BE2C (cell line): ENCODE measurements around the gene GNAO1.

Experiments used
- DNase-seq: peaks from one replicate; pipeline ENCODE4 v3.0.0-alpha.2; 2020
- H3K27me3 ChIP-seq: fragments of 250-450 bp; sonication (Bioruptor Pico); 2 replicates; pipeline ENCODE4 v1.5.1; 2020; ENCODE audit warnings: mild to moderate bottlenecking
- H3K36me3 ChIP-seq: fragments of 250-450 bp; sonication (Bioruptor Pico); 2 replicates; pipeline ENCODE4 v1.5.1; 2020; ENCODE audit warnings: mild to moderate bottlenecking
- H3K4me1 ChIP-seq: fragments of 250-450 bp; sonication (Bioruptor Pico); 2 replicates; pipeline ENCODE4 v1.5.1; 2020
- H3K4me3 ChIP-seq: 2 replicates; pipeline ENCODE4 v1.5.1; 2011; ENCODE audit warnings: low read depth, low read length
- H3K9me3 ChIP-seq: fragments of 250-450 bp; sonication (Bioruptor Pico); 2 replicates; pipeline ENCODE4 v1.5.1; 2020
- CTCF ChIP-seq: IDR thresholded peaks from 2 replicates; pipeline ENCODE4 v1.5.1; 2012; ENCODE audit warnings: mild to moderate bottlenecking, low read depth, low read length

Gene GNAO1

GRCh38 chr16:56262551-56263245 is 71.4 kb downstream of the GNAO1 start:
- no peak for DNase-seq
- no peak for TF ChIP-seq CTCF
- H3K36me3 ChIP-seq: peaks cover 29% of the 10 kb centered on the region
- H3K4me1 ChIP-seq: peaks cover 68% of the 10 kb centered on the region
- no peak overlapping the region for H3K4me3 ChIP-seq
- H3K27me3 ChIP-seq: no peaks in the 10 kb centered on the region
- no peaks in the 10 kb centered on the region for H3K9me3 ChIP-seq

- no peaks in the 10 kb centered on the region for H3K27me3 ChIP-seq
- H3K9me3 ChIP-seq: no peaks in the 10 kb centered on the region
- peaks cover 68% of the 10 kb centered on the region for H3K4me1 ChIP-seq
- peaks cover 29% of the 10 kb centered on the region for H3K36me3 ChIP-seq
- no peak for TF ChIP-seq CTCF
- peak overlapping the region; percentile 1; the same call in 1 of the 2 replicates for H3K4me3 ChIP-seq
- DNase-seq: peak; percentile 93
Observed at GRCh38 chr16:56263711-56264608, 72.7 kb downstream of the GNAO1 start.

GRCh38 chr16:56264609-56264972 is 73.3 kb downstream of the GNAO1 start:
- peaks cover 65% of the 10 kb centered on the region for H3K4me1 ChIP-seq
- no peak for TF ChIP-seq CTCF
- H3K4me3 ChIP-seq: no peak overlapping the region

GRCh38 chr16:56265184-56265583 is 73.9 kb downstream of the GNAO1 start:
- Histone ChIP-seq H3K4me1 (peaks cover 67% of the 10 kb centered on the region), H3K36me3 (peaks cover 24% of the 10 kb centered on the region), H3K9me3 (no peaks in the 10 kb centered on the region), H3K4me3 (no peak overlapping the region), H3K27me3 (no peaks in the 10 kb centered on the region)
- DNase-seq: no peak
- no peak for TF ChIP-seq CTCF

More at GRCh38 chr16:56264609-56264972, 73.3 kb downstream of the GNAO1 start:
- no peak for DNase-seq
- no peaks in the 10 kb centered on the region for H3K9me3 ChIP-seq
- peaks cover 29% of the 10 kb centered on the region for H3K36me3 ChIP-seq
- H3K27me3 ChIP-seq: no peaks in the 10 kb centered on the region

- no peaks in the 10 kb centered on the region for H3K27me3 ChIP-seq
- DNase-seq: no peak
- no peak overlapping the region for H3K4me3 ChIP-seq
- TF ChIP-seq CTCF: no peak
- no peaks in the 10 kb centered on the region for H3K9me3 ChIP-seq
- peaks cover 70% of the 10 kb centered on the region for H3K4me1 ChIP-seq
- peaks cover 23% of the 10 kb centered on the region for H3K36me3 ChIP-seq
Observed at GRCh38 chr16:56265746-56266145, 74.5 kb downstream of the GNAO1 start.
